Adipose tissue (tissue), 3 donors: ENCODE data around the gene CCL3. TPM values are rescaled to one million over a fixed set of nuclear protein-coding genes. Genes with fewer than 3 reads are reported as not detected.
"Not testable (repeated sequence)": the region's sequence is repeated elsewhere in the genome, so short reads cannot be mapped to it uniquely, and the experiment has no call there.

Source experiments
- H3K27ac ChIP-seq: one replicate; pipeline ENCODE4 v1.5.1; 2013; ENCODE audit warnings: low read depth, low read length
- WGBS, 3 donors: extraction: QIAGEN DNeasy Blood & Tissue Kit; methylation state at CpG; one replicate each; pipeline ENCODE4 v1.1.7; 2013; 5-methylcytosine and 5-hydroxymethylcytosine counted together
- polyA plus RNA-seq, 3 donors: library from polyadenylated mRNA; stranded (reverse); fragments of 200-250 nt; gene quantifications; one replicate each; pipeline ENCODE4 v1.2.3, GENCODE V29; 2013
- donor health status: healthy with polysubstance abuse.
- donor health status: Bipolar disorder and iron deficiency.
- donor health status: healthy.

The CCL3 gene
- polyA plus RNA-seq, 3 donors = 0.70 to 9.2 (median 5.4) TPM

DNA sequence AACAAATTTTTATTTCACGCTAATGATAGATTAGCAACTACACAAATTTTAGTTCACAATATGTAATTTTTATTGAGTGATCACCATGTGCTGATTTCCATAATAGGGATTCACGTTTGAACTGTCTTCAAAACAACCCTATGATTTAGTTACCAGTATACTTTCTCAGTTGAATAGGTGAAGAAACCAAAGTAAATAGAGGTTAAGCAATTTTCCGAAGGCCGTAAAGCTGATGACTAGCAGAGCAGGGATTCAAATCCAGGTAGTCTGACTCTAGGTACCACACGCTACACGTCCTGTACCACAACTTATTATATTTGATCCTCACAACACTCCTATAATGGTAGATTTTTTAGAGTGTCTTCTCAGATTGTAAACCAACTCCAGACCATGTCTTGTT lies 2.8 kb upstream of the CCL3 start:
- 66 to 87% (median 84%) methylated on average over 6 of the region's 6 CpGs for WGBS, 3 donors

DNA sequence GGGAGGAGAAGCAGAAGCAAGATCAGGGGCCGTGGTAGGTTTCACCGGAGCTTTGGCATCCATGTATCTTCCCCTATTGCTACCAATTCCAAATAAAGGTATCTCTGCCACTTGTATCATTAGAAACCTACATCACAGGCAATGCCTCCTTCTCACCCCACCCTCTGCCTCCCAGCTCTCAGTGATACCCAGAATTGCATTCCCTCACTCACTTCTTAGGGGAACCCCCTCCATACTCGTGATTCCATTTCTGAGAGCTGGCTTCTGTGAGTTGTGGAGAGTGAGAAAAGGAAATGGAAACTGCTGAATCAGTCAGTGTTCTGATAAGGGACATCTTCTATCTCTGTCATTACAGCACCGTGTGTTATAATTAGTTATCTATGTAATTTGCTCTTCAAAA lies 2.3 kb upstream of the CCL3 start:
- 50 to 64% (median 59%) methylated on average over 4 of the region's 4 CpGs for WGBS, 3 donors

More for the DNA sequence above, 2.8 kb upstream of the CCL3 start:
- not testable (repeated sequence) for H3K27ac ChIP-seq

DNA sequence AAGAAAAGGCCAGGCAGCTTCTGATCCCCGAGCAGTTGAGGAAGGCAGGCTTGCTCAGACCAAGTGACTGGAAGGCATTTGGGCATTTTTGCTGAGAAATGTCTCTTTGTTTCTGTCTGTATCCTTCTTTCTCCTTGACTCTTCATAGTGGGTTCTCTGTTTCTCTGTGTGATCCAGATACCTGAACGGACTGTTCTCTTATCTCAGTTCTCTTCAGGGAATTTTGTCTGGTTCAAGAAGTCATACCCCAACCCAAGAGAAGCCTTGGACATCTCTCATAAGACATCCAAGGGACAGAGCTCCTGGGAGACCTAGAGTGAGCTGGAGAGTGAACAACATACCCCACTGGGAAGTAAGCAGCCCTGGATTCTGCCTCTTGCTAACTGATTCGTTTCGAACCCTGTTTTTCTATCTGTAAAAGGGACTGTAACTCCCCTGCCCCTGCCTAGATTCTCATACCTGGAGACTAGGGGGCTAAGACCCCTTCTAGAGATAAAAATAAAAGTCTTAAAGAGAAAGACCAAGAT lies 541 bp downstream of the CCL3 start:
- H3K27ac ChIP-seq = no peak overlapping the region

More for the DNA sequence above, 2.3 kb upstream of the CCL3 start:
- H3K27ac ChIP-seq = no peak overlapping the region

DNA sequence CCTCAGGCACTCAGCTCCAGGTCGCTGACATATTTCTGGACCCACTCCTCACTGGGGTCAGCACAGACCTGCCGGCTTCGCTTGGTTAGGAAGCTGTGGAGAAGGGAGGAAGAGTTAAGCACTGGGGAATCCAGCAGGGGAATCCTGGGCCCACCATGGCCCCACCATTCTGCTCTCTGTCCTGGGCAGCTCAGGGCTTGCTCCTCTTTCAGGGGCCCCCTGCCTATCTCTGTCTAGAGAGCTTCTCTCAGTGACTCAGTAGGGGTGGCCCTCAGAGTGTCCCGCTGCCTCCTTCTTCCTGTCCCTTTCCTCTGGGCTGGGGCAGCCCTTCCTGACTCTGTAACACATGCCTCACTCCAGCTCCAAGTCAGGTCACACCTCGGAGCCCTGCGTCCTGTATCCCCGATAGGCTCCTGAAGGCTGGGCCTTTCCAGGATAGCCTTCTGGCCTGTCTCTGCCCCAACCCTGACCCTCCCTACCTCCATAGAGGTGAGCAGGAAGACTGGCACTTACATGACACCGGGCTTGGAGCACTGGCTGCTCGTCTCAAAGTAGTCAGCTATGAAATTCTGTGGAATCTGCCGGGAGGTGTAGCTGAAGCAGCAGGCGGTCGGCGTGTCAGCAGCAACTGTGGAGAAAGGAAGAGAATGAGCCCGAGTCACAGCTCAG lies 1.1 kb downstream of the CCL3 start:
- WGBS, 3 donors = 79 to 81% (median 80%) methylated on average over 14 of the region's 14 CpGs
- H3K27ac ChIP-seq = no peak overlapping the region

More for the DNA sequence above, 541 bp downstream of the CCL3 start:
- 64 to 80% (median 77%) methylated on average over 4 of the region's 4 CpGs for WGBS, 3 donors

DNA sequence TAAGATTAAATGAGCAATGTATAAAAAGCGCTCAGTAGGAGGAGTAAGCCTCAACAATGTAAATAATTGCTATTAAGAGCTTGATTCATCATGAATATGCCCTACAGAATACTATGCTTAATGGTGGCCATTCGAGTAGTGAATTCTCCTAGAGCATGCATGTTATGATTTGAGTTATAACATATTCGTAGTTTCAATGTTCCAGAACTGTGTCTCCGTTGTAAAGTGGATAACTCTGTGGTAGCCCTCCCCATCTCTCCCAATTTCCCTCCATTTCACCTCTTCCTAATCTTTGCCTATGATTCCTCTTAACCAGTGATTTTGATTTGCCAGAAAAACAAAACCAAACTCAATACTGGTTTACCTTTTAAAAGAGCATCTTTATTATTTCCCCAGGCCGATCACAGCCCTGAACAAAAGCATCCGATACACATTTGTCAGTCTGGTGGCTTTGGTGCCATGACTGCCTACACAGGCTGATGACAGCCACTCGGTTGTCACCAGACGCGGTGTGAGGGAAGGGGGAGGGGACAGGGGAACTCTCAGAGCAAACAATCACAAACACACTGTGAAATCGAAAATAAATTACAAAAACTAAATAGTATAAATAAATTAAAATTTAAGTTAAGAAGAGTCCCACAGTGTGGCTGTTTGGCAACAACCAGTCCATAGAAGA lies 1.9 kb downstream of the CCL3 start:
- WGBS, 3 donors = 73 to 94% (median 92%) methylated on average over 9 to 10 of the region's 10 CpGs
- H3K27ac ChIP-seq = not testable (repeated sequence)

DNA sequence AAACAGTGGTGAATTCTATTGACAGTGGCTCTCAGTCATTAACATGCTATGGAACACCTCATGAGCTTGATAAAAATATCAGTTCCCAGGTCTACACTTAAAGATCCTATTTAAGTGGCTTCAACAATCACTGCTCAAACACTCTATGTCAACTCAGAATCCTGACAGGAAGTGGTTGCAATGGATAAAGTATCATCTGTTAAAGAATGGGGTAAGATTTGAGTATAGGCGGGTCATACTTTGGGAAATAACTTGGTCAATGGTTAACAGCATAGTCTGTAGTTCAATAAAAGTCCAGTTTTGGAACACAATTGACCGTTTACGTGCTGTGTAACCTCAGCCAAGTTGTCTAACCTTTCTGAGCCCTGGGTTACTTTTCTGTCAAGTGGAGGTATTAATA lies 2.5 kb downstream of the CCL3 start:
- H3K27ac ChIP-seq = not testable (repeated sequence)
- WGBS, 3 donors = no CpG with 5 or more reads among the region's 3 CpGs

DNA sequence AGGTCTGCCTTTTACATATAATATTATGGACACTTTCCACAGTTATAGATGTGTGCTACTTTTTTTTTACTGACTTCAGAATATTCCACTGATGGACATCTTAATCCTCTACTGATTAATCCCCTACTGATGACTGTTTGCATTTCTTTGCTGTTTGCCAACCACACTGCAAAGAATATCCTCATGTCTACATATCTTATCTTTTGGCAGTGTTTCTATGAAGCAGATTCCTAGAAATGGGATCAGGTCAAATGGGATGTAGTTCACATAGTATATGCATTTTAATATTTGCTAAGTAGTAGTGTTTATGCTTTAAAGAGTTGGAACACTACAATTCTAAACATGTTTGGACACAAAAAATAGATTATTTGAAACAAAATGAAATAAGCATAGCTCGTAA lies 3.2 kb downstream of the CCL3 start:
- no peak overlapping the region for H3K27ac ChIP-seq
- WGBS, 3 donors = 41 to 88% (median 87%) methylated on average over 1 of the region's 1 CpG

DNA sequence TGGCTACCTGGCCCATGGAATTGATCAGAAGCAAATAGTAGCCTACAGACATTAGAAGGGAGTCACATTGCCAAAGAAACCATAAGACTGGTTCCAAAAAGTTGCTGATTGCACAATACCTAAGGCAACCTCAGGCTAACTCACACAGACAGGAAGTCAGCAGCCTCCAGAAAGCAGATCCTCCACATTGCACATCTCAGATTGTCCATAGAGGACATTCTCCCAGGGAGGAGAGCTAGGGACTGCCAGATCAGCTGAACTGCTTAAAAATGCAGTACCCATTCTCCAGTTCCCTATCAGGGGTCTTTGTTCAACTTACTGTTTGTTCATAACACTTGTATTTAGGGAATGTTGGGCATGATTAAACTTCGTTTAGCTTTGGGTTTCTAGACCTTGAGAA lies 4.2 kb downstream of the CCL3 start:
- 15 to 41% (median 31%) methylated on average over 1 of the region's 1 CpG for WGBS, 3 donors
- no peak overlapping the region for H3K27ac ChIP-seq

DNA sequence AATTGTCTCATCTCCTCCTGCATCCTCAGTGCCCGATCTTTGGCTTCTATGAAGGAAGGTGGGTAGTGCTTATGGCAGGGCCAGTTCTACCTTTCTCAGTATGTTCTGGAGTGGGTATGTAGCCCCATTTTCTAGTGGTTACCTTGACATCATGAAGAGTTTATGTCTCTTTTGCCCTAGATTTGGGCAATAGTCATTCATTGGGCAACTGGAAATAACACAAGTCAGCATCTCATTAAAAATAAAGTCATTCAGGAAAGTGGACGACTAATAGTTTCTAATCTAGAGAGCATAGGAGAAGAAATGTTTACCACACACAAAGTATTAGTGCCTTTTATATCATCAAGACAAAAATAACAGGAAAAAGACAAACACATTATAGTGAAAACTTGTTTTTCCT lies 6.3 kb downstream of the CCL3 start:
- 79 to 92% (median 86%) methylated on average over 2 of the region's 2 CpGs for WGBS, 3 donors
- H3K27ac ChIP-seq = not testable (repeated sequence)

DNA sequence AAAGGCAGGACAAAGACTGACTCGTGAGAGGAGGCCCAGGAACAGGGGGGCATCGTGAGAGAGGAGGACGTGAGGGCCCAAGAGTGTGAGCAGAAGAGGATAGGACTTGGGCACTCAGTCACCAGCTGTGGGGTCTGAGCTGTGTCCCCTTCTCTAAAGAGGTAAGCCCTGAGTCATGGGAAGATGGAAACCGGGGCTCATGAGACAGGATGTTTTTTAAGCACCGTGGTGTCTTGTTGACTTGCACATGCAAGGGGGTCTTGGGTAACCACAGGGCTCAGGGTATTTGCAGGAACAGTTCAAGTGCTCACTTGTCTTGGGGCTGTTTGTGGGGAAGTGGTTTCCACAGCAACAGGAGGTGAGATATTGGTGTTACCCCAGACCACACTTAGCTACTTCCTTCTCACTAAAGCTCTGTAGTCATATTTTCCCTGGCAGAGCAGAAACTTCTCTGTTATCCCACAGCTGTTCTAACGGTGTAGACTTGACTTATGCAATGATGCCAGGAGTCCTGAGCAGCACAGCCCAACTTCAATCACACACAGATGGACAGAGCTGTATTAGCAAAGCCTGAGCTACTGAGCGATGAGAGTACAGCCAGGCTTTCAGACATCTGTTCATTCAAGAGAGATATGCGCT lies 7.3 kb downstream of the CCL3 start:
- 43 to 65% (median 51%) methylated on average over 7 to 8 of the region's 8 CpGs for WGBS, 3 donors

DNA sequence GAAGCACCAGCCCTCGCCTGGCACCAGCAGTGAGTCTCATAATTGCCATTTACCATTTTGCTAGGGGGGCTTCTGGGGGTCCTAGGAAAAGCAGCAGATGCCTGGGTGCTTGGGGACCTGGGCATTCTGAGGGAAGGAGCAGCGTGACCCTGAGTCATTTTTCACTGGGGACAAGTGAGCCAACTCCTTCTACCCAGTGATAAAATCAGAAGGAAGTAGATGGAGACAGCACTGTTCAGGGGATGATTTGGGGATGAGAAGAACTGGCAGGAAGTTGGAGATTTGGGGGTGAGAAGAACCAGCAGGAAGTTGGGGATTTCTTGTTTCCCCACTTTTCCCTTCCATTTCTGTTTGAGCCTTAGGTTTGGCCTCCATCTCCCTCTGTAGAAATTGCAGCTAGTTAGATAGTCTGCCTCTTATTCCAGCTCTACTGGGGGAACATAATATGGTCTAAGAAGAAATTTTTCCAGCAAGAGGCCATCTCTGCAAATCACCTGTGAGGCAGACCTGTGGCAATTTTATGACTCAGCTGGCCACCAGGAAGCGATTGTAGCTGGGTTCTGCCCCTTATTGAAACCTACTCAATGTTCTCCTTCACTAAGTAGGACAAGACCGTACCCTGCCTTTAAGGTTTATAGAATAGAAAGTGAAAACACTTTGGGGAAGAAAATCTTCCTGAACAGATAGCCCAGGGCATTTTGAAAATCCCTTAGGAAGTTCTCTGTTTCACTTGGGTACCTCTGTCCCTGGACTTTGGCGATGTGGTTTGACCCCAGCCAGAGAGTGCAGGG lies 8.1 kb downstream of the CCL3 start:
- not testable (repeated sequence) for H3K27ac ChIP-seq
- WGBS, 3 donors = 77 to 87% (median 79%) methylated on average over 5 of the region's 5 CpGs

More for the DNA sequence above, 7.3 kb downstream of the CCL3 start:
- H3K27ac ChIP-seq = not testable (repeated sequence)

DNA sequence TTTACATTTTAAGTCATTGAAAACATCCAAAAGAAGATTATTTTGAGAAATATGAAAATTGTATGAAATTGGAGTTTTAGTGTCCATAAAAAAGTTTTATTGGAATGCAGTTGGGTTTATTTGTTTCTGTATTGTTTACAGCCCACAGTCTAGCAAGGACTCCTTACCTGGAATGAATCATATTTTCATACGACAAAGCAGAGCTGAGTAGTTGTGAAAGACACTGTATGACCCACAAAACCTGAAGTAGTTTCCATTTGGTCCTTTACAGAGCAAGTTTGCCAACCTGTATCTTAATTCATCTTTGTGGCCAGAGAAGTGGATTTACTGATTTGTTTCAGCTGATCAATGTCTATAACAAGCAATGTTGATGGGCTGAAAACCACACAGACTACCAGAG lies 15.6 kb downstream of the CCL3 start:
- WGBS, 3 donors = 69 to 83% (median 81%) methylated on average over 1 of the region's 1 CpG
- H3K27ac ChIP-seq = no peak overlapping the region

DNA sequence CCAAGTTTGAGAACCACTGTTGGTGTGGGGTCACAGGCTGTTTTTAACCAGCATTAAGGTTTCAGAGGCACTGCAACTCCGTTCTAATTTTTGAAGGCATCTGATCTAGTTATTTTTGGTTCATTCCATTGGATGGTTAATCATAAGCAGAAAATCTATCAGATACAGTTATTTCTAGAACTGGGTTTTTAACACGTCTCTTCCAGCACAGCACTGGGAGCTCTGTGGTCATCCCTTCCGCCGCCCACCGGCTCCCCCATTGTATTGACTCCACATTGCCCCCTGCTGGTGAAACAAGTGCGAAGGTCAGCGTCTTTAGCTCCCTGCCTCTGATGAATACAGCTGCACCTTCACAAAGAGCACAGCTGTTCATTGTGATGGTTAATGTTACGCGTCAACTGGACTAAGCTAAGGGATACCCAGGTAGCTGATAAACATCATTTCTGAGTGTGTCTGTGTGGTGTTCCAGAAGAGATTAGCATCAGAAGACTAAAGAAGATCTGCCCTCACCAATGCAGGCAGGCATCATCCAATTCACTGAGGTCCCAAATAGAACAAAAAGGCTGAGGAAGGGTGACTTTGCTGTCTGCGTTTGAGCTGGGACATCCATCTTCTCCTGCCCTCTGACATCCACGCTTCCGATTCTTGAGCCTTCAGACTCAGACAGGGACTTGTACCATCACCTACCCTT lies 17.4 kb downstream of the CCL3 start:
- H3K27ac ChIP-seq = no peak overlapping the region
- WGBS, 3 donors = 31 to 38% (median 33%) methylated on average over 12 of the region's 12 CpGs

DNA sequence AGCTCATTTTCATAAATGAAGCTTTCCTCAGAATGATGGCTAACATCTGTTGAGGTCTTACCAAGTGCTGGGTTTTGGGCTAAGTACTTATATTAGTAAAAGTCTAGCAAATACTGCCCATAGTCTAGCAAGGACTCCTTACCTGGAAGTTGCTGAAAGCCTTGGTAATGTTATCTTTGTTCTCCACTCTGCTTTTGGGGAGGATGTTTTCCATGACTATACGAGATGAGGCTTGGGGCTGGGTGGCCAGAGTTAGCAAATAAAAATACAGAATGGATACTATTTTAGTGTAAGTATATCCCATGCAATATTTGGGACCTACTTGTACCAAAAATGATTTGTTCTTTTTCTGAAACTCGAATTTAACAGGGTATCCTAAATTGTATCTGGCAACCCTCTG lies 18.2 kb downstream of the CCL3 start:
- 68 to 86% (median 77%) methylated on average over 2 of the region's 2 CpGs for WGBS, 3 donors

DNA sequence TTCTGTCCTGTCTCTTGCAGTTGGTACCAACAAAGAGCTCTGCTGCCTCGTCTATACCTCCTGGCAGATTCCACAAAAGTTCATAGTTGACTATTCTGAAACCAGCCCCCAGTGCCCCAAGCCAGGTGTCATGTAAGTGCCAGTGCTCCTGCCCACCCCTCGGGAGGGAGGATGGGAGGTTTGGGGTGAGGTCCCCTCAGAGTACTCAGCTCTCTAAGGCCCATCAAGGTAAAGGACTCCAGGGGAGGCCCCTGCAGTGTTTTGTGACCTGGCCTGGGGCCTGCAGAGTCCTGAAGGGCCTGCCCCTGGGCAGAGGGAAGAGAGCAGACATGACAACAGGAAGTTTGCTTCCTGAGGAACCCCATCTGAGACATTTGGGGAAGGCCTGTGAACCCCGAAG lies 19.5 kb downstream of the CCL3 start:
- H3K27ac ChIP-seq = no peak overlapping the region
- 61 to 76% (median 68%) methylated on average over 3 of the region's 3 CpGs for WGBS, 3 donors

More for the DNA sequence above, 18.2 kb downstream of the CCL3 start:
- no peak overlapping the region for H3K27ac ChIP-seq

DNA sequence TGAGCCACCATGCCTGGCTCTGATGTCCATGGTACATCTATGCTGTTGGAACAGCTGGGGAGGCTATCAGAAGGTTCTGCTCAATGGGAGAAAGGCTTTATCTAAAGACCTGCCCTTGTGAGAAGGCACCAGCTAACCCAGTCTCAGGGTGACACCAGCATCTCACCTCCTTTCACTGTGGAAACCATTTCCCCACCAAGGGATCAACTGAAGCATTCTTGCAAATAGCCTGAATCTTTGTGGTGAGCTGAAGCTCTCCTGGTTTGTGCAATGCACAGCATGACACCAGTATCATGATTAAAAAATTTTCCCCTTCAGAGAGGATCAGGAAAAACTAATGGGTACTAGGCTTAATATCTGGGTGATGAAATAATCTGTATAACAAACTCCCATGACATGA lies 20.8 kb downstream of the CCL3 start:
- H3K27ac ChIP-seq = no peak overlapping the region

DNA sequence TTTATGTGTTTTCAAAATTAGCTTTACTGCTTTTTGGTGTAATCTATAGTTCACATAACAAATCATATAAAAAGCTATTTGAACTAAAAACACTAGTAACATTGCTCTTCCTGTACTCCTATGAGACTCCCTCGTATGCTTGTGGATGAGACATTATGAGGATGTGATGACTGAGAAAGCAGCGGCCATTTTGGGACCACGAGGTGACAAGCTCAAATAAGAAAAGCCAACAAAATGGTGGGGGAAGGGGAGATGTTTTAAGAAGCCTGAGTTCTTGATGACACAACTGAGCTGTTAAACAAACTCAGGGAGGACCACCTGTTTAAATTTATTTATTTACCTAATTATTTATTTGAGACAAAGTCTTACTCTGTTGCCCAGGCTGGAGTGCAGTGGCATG lies 21.4 kb downstream of the CCL3 start:
- no peak overlapping the region for H3K27ac ChIP-seq
- 64 to 85% (median 81%) methylated on average over 3 of the region's 3 CpGs for whole genome bisulfite sequencing, 3 donors

DNA sequence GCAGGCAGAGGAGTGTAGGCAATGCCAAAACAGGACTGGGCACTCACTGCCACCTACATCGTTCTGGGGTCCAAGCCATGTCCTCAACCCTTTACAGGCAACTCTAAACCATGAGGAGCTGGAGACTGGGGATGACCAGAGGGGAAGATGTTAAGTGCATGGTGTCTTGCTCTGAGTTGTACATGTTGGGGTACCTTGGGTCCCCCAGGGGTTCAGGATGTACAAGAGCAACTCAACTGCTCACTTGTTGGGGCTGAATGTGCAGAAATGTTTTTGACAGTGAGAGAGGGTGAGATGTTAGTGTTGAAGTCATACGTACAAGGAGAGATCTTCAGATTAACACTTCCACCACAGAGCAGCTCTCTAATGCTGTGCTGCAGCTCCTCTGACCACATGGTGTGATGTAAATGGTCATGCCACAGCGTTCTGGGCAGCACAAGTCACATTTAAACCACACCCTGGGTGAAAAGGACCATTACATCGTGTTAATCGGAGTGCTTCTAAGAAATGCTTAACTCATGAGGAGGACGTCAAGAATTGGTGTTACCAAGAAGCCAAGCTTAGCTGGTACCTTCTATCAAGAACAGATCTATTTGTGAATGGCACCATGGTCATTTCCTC lies 23.5 kb downstream of the CCL3 start:
- WGBS, 3 donors = 79 to 89% (median 80%) methylated on average over 6 of the region's 6 CpGs
- no peak overlapping the region for H3K27ac ChIP-seq
